Heart left ventricle (tissue), 16 donors: ENCODE data around the gene VPS13C. TPM values are rescaled to one million over a fixed set of nuclear protein-coding genes. Genes with fewer than 3 reads are reported as not detected.

Source experiments
- ATAC-seq, 4 donors: fragments of 200-7000 bp; cut with Tn5 transposase; one replicate each; pipeline ENCODE4 v1.9.1; 2020 to 2022; ENCODE audit warnings: moderate library complexity in 4 of 4, mild to moderate bottlenecking in 3 of 4, moderate number of reproducible peaks in 1 of 4
- DNase-seq, 5 donors: peaks; one replicate each; pipeline ENCODE4 v3.0.0-alpha.2; 2020
- H3K27ac ChIP-seq, 12 donors: fragments of 200-600 bp; sonication (generic) in 4 of 12; one replicate each; pipeline versions ENCODE4 v1.5.0 to v1.8.0; 2016 to 2022; ENCODE audit warnings: mild to moderate bottlenecking in 2 of 12
- H3K27me3 ChIP-seq, 9 donors: fragments of 200-600 bp; sonication (generic) in 2 of 9; one replicate each; pipeline versions ENCODE4 v1.5.1 to v1.8.0; 2016 to 2022; ENCODE audit warnings: mild to moderate bottlenecking in 3 of 9
- H3K36me3 ChIP-seq, 9 donors: fragments of 200-600 bp; sonication (generic) in 2 of 9; one replicate each; pipeline versions ENCODE4 v1.5.0 to v1.8.0; 2018 to 2022; ENCODE audit warnings: mild to moderate bottlenecking in 2 of 9
- H3K4me1 ChIP-seq, 12 donors: fragments of 200-600 bp; sonication (generic) in 4 of 12; one replicate each; pipeline versions ENCODE4 v1.5.0 to v1.8.0; 2016 to 2022; ENCODE audit warnings: mild to moderate bottlenecking in 3 of 12
- H3K4me3 ChIP-seq, 12 donors: fragments of 200-600 bp; sonication (generic) in 4 of 12; one replicate each; pipeline versions ENCODE4 v1.5.0 to v1.8.0; 2017 to 2022; ENCODE audit warnings: mild to moderate bottlenecking in 9 of 12, moderate library complexity in 4 of 12
- H3K9me3 ChIP-seq, 12 donors: fragments of 200-600 bp; sonication (generic) in 4 of 12; one replicate each; pipeline versions ENCODE4 v1.5.0 to v1.8.0; 2016 to 2022; ENCODE audit warnings: mild to moderate bottlenecking in 1 of 12
- CTCF ChIP-seq, 12 donors: fragments of 200-600 bp; sonication (generic) in 4 of 12; IDR thresholded peaks; one replicate each; pipeline versions ENCODE4 v1.5.0 to v1.8.0; 2018 to 2022; ENCODE audit warnings: antibody characterized with exemption in 12 of 12, mild to moderate bottlenecking in 5 of 12
- POLR2A ChIP-seq, 2 donors: fragments of 450-650 bp; IDR thresholded peaks; one replicate each; pipeline ENCODE4 v1.6.1; 2017; ENCODE audit warnings: antibody characterized with exemption in 2 of 2, mild to moderate bottlenecking in 2 of 2, moderate library complexity in 2 of 2
- WGBS, 4 donors: extraction: QIAGEN DNeasy Blood & Tissue Kit in 2 of 4; methylation state at CpG; one replicate each; pipeline versions ENCODE4 v1.1.5 to v1.1.7; 2013 to 2018; 5-methylcytosine and 5-hydroxymethylcytosine counted together
- intact Hi-C, 10 donors: fragments of 100-400 bp; cut with DNase I; formaldehyde crosslinking; loops; one replicate each; pipeline versions ENCODE4 v1.11.1 to v1.14.2; 2022
- polyA plus RNA-seq, 2 donors: library from polyadenylated mRNA; stranded (reverse); fragments of 200-250 nt; gene quantifications; one replicate each; pipeline ENCODE4 v1.2.3, GENCODE V29; 2013
- total RNA-seq, 9 donors: library from RNA; depleted of rRNA in 2 of 9; stranded (reverse); fragments of >200 nt in 2 of 9; fragmentation: NEBNext Ultra II Directional in 3 of 9; extraction: Animal tissue kit (Norgen Biotek cat#: 25700) in 3 of 9; gene quantifications; one replicate each; pipeline versions ENCODE4 v1.1.0 to v1.2.4, GENCODE V29; 2016 to 2023
- donor health status: ischemic (EF 13 %, LVEDD 7.1; RV severe dilation, severe dysfunction).
- donor health status: healthy with polysubstance abuse.
- donor health status: DM: no; HTN: yes; CAD: no.
- donor health status: DM: no; HTN: no; CAD: no.
- donor health status: ischemic (EF 25% LVEDD 6.9; RV normal size, moderate dysfunction).
- donor health status: ischemic (EF 25% LVEDD 5.7; RV mildly dilated, moderate dysfunction).
- donor health status: healthy.
- donor health status: DM: yes; HTN: yes; CAD: no.
- donor health status: ischemic (EF 35%, LVEDD 5.7; RV mildly dilated, moderate dysfunction).
- donor health status: nonischemic (EF 11% LVEDD 7.7; RV severe dilation, severe dysfunction).
- donor health status: DM: yes; HTN: yes; CAD: no.
- donor health status: PGD.
- donor health status: ischemic (EF 29% LVEDD 5.4; RV normal size, mild dysfunction).
- donor health status: nonischemic (EF 23%, LVEDD 6.1; RV moderate dilation, normal function).

The VPS13C gene
- total and polyA plus RNA-seq, 11 donors, result 9.8 to 70.1 (median 36.5) TPM

- ATAC-seq, result peak; percentile 60 to 77 (median 66)
- no peaks in the 10 kb centered on the region for H3K27me3 ChIP-seq
- no peaks in the 10 kb centered on the region for H3K9me3 ChIP-seq
- intact Hi-C loops, result loop anchor here in 7 of 10 donors (2.0 to 10.0 kb wide), 15 partner anchors 641 to 1481 kb away; no protein-coding TSS in a partner anchor
- peak overlapping the region in 1 of 12 donors; percentile 32 for H3K4me3 ChIP-seq
- WGBS, 4 donors, result 7 to 8% (median 7%) methylated on average over 8 to 9 of the region's 9 CpGs
- H3K4me1 ChIP-seq, result peaks cover 0 to 9% (median 3%) of the 10 kb centered on the region in 12 donors
- peak; percentile 85 to 96 (median 91) for TF ChIP-seq CTCF (IDR thresholded peaks at IDR 0.05)
- TF ChIP-seq POLR2A (IDR thresholded peaks at IDR 0.05), result no peak
- no peaks in the 10 kb centered on the region for H3K36me3 ChIP-seq
- peak; percentile 53 to 66 (median 58) for DNase-seq
- no peak overlapping the region for H3K27ac ChIP-seq
These were observed 224.6 kb downstream of the VPS13C start for GRCh38 chr15:61835496-61836106.

GRCh38 chr15:61835029-61835428 is 225.2 kb downstream of the VPS13C start:
- 79 to 90% (median 81%) methylated on average over 7 to 9 of the region's 9 CpGs for WGBS, 4 donors

GRCh38 chr15:61834076-61834697 is 226.1 kb downstream of the VPS13C start:
- peak in 3 of 4 donors; percentile 75 to 84 (median 80) for ATAC-seq
- Histone ChIP-seq H3K36me3 (no peaks in the 10 kb centered on the region), H3K4me1 (peaks cover 0 to 9% (median 3%) of the 10 kb centered on the region in 12 donors), H3K27me3 (no peaks in the 10 kb centered on the region), H3K27ac (no peak overlapping the region), H3K4me3 (no peak overlapping the region), H3K9me3 (no peaks in the 10 kb centered on the region)
- WGBS, 4 donors, result 24 to 29% (median 27%) methylated on average over 16 of the region's 16 CpGs
- no peak for TF ChIP-seq POLR2A (IDR thresholded peaks at IDR 0.05)
- TF ChIP-seq CTCF (IDR thresholded peaks at IDR 0.05), result peak in 11 of 12 donors; percentile 91 to 98 (median 96)
- intact Hi-C loops, result loop anchor here (2.0 to 10.0 kb wide), 18 partner anchors 637 to 1479 kb away; no protein-coding TSS in a partner anchor
- peak; percentile 72 to 88 (median 79) for DNase-seq

More at GRCh38 chr15:61835029-61835428, 225.2 kb downstream of the VPS13C start:
- Histone ChIP-seq H3K4me3 (no peak overlapping the region), H3K4me1 (peaks cover 0 to 9% (median 3%) of the 10 kb centered on the region in 12 donors), H3K9me3 (no peaks in the 10 kb centered on the region), H3K27ac (no peak overlapping the region), H3K27me3 (no peaks in the 10 kb centered on the region), H3K36me3 (no peaks in the 10 kb centered on the region)
- ATAC-seq (no peak), DNase-seq (no peak)
- TF ChIP-seq POLR2A (IDR thresholded peaks at IDR 0.05), result no peak
- no peak for TF ChIP-seq CTCF (IDR thresholded peaks at IDR 0.05)
- intact Hi-C loops, result loop anchor here in 7 of 10 donors (2.0 to 10.0 kb wide), 15 partner anchors 640 to 1480 kb away; no protein-coding TSS in a partner anchor

GRCh38 chr15:61832223-61832622 is 228.0 kb downstream of the VPS13C start:
- Histone ChIP-seq H3K9me3 (no peaks in the 10 kb centered on the region), H3K27ac (no peak overlapping the region), H3K4me1 (peaks cover 0 to 9% (median 3%) of the 10 kb centered on the region in 12 donors), H3K4me3 (no peak overlapping the region), H3K27me3 (peaks cover 0 to under 1% (median 0%) of the 10 kb centered on the region in 9 donors), H3K36me3 (no peaks in the 10 kb centered on the region)
- no peak for TF ChIP-seq POLR2A (IDR thresholded peaks at IDR 0.05)
- no peak for TF ChIP-seq CTCF (IDR thresholded peaks at IDR 0.05)
- no peak for DNase-seq
- 90 to 94% (median 92%) methylated on average over 6 of the region's 6 CpGs for WGBS, 4 donors
- ATAC-seq, result no peak
- intact Hi-C loops, result loop anchor here (2.0 to 10.0 kb wide), 15 partner anchors 635 to 1477 kb away; no protein-coding TSS in a partner anchor
